Activated T-cell treated with anti-CD3 and anti-CD28 coated beads, Interleukin-2, amount 50 U/mL, for 24 hours (primary cell): ENCODE measurements around the gene HELB.
"Not testable (repeated sequence)": the region's sequence is repeated elsewhere in the genome, so short reads cannot be mapped to it uniquely, and the experiment has no call there.

Experiments used
- DNase-seq: peaks from one replicate; pipeline ENCODE4 v3.0.0-alpha.2; 2020
- H3K27ac Mint-ChIP-seq: 2 replicates; pipeline ENCODE4 v1.8.0; 2020; ENCODE audit warnings: mild to moderate bottlenecking, mixed read lengths
- H3K27me3 Mint-ChIP-seq: 2 replicates; pipeline ENCODE4 v1.8.0; 2020; ENCODE audit warnings: mixed read lengths
- H3K36me3 Mint-ChIP-seq: 2 replicates; pipeline ENCODE4 v1.8.0; 2020; ENCODE audit warnings: low read depth, mixed read lengths
- H3K4me1 Mint-ChIP-seq: 2 replicates; pipeline ENCODE4 v1.8.0; 2020; ENCODE audit warnings: low read depth, mixed read lengths
- H3K4me3 Mint-ChIP-seq: 2 replicates; pipeline ENCODE4 v1.8.0; 2020; ENCODE audit warnings: mild to moderate bottlenecking, moderate library complexity, mixed read lengths
- H3K9me3 Mint-ChIP-seq: 2 replicates; pipeline ENCODE4 v1.8.0; 2020; ENCODE audit warnings: mixed read lengths

The HELB gene

DNA sequence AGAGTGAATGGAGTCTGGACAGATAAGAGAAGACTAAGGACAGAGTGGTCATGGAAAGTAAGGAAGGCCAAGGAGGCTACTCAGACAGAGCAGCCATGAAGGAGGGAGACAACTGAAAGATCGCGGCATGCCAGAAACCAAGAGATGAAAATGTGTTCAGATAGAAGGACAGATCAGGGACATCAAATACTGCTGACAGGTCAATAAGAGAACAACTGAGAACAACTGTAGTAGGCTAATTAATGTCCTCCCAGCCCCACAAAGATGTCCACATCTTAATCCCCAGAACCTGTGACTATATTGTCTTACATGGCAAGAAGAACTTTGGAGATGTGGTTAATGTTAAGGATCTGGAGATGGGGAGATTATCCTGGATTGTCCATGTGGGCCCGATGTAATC lies 15.0 kb upstream of the HELB start:
- no peaks in the 10 kb centered on the region for H3K27me3 Mint-ChIP-seq
- H3K27ac Mint-ChIP-seq = peak overlapping the region; percentile 48
- DNase-seq = no peak
- H3K9me3 Mint-ChIP-seq = no peaks in the 10 kb centered on the region
- H3K36me3 Mint-ChIP-seq = no peaks in the 10 kb centered on the region
- no peak overlapping the region for H3K4me3 Mint-ChIP-seq
- peaks cover 71% of the 10 kb centered on the region for H3K4me1 Mint-ChIP-seq

DNA sequence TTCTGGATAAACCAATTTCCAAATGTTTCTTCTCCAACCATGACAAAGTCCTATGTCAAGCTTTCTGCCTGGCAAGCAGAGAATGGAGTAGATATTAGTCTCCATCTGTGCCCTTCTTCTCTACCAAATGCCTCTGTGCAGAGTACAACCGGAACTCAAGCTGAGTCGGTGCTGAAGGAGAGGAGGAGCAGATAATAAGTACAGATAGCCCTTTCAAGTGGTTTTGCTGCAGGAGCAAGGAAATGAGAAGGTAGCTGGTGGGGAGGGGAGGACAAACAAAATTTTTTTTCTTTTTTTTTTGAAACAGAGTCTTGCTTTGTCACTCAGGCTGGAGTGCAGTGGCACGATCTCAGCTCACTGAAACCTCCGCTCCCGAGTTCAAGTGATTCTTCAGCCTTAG lies 14.2 kb upstream of the HELB start:
- no peaks in the 10 kb centered on the region for H3K27me3 Mint-ChIP-seq
- H3K36me3 Mint-ChIP-seq = no peaks in the 10 kb centered on the region
- H3K4me1 Mint-ChIP-seq = peaks cover 74% of the 10 kb centered on the region
- no peaks in the 10 kb centered on the region for H3K9me3 Mint-ChIP-seq
- DNase-seq = peak; percentile 46
- H3K4me3 Mint-ChIP-seq = peak overlapping the region; percentile 45
- H3K27ac Mint-ChIP-seq = peak overlapping the region; percentile 73

GRCh38 chr12:66289485-66289884 lies 12.8 kb upstream of the HELB start:
- Mint-ChIP-seq H3K27me3 (no peaks in the 10 kb centered on the region), H3K9me3 (no peaks in the 10 kb centered on the region), H3K4me3 (no peak overlapping the region), H3K27ac (peak overlapping the region; percentile 31), H3K4me1 (peaks cover 62% of the 10 kb centered on the region), H3K36me3 (no peaks in the 10 kb centered on the region)
- no peak for DNase-seq

GRCh38 chr12:66290716-66291200 lies 11.5 kb upstream of the HELB start:
- no peak for DNase-seq
- H3K27me3 Mint-ChIP-seq = no peaks in the 10 kb centered on the region
- peak overlapping the region; percentile 68 for H3K27ac Mint-ChIP-seq
- no peaks in the 10 kb centered on the region for H3K9me3 Mint-ChIP-seq
- no peaks in the 10 kb centered on the region for H3K36me3 Mint-ChIP-seq
- peaks cover 60% of the 10 kb centered on the region for H3K4me1 Mint-ChIP-seq
- H3K4me3 Mint-ChIP-seq = no peak overlapping the region

GRCh38 chr12:66296176-66296683 lies 6.1 kb upstream of the HELB start:
- H3K4me1 Mint-ChIP-seq = peaks cover 34% of the 10 kb centered on the region
- no peaks in the 10 kb centered on the region for H3K27me3 Mint-ChIP-seq
- H3K9me3 Mint-ChIP-seq = no peaks in the 10 kb centered on the region
- H3K4me3 Mint-ChIP-seq = no peak overlapping the region
- no peaks in the 10 kb centered on the region for H3K36me3 Mint-ChIP-seq
- H3K27ac Mint-ChIP-seq = no peak overlapping the region
- DNase-seq = no peak

GRCh38 chr12:66297080-66297479 lies 5.2 kb upstream of the HELB start:
- H3K27ac Mint-ChIP-seq = no peak overlapping the region
- no peak overlapping the region for H3K4me3 Mint-ChIP-seq
- no peaks in the 10 kb centered on the region for H3K9me3 Mint-ChIP-seq
- DNase-seq = no peak
- H3K36me3 Mint-ChIP-seq = peaks cover 1% of the 10 kb centered on the region
- no peaks in the 10 kb centered on the region for H3K27me3 Mint-ChIP-seq
- H3K4me1 Mint-ChIP-seq = peaks cover 32% of the 10 kb centered on the region

DNA sequence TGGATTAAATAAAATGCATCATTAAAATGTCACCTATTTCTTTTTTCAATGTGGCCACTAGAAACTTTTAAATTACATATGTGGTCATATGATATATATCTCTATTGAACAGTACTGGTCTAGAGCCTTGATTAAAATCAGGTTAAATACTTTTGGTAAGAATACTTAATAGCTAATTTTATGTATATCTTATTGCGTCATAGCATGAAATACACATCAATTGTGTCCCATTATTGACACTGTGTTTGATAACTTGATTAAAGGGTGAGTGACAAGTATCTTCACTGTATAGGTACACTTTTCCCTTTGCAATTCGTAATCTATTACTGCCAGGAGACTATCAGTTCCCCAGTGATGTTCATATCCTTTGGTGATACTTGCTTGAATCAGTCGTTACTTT lies 4.4 kb upstream of the HELB start:
- Mint-ChIP-seq H3K27me3 (no peaks in the 10 kb centered on the region), H3K4me1 (peaks cover 28% of the 10 kb centered on the region), H3K27ac (no peak overlapping the region), H3K36me3 (peaks cover 6% of the 10 kb centered on the region), H3K4me3 (no peak overlapping the region), H3K9me3 (no peaks in the 10 kb centered on the region)
- no peak for DNase-seq

DNA sequence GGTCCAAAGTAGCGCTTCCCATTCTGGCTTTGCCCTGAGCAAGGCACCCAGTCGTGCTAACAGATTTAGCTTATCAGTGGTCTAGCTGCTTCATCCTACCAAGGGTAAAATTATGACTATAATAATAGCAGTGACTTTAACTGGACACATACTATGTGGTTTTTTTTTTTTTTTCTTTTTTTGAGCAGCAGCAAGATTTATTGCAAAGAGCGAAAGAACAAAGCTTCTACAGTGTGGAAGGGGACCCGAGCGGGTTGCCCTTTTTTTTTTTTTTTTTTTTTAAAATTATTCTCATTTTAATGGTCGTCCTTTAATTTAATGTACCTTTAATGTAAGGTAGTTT lies 505 bp downstream of the HELB start:
- no peaks in the 10 kb centered on the region for H3K9me3 Mint-ChIP-seq
- H3K4me3 Mint-ChIP-seq = peak overlapping the region; percentile 99
- peaks cover 47% of the 10 kb centered on the region for H3K4me1 Mint-ChIP-seq
- DNase-seq = no peak
- no peaks in the 10 kb centered on the region for H3K27me3 Mint-ChIP-seq
- H3K36me3 Mint-ChIP-seq = peaks cover 47% of the 10 kb centered on the region
- peak overlapping the region; percentile 100 for H3K27ac Mint-ChIP-seq

- H3K36me3 Mint-ChIP-seq = peaks cover 52% of the 10 kb centered on the region
- H3K9me3 Mint-ChIP-seq = not testable (repeated sequence)
Measured at GRCh38 chr12:66303316-66303804, 1.1 kb downstream of the HELB start.

DNA sequence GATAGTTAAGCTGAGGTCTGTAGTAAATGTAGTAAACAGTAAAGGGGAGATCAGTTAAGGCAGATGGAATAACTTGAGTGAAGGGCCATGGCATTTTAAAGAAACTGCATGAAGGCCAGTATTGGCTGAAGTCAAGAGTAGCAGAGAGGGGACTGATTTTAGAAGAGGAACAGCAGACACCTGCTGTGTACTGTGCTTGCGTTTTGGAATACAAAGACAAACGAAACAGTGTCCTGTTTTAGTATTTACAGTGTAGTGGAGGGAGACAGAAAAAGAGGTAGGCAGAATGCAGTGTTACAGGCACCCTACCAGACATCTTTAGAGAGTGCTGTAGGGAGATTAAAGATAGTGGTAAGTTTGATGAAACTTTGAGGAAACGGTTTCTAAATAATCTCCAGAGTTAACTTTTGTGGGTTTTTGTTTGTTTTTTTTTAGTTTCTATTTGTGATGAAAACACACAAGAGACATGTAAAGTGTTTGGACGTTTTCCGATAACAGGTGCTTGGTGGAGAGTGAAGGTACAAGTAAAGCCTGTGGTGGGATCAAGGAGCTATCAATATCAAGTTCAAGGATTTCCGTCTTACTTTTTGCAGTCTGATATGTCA lies 2.1 kb downstream of the HELB start:
- H3K27me3 Mint-ChIP-seq = no peaks in the 10 kb centered on the region
- no peaks in the 10 kb centered on the region for H3K9me3 Mint-ChIP-seq
- H3K4me3 Mint-ChIP-seq = peak overlapping the region; percentile 99
- no peak for DNase-seq
- H3K36me3 Mint-ChIP-seq = peaks cover 60% of the 10 kb centered on the region
- H3K27ac Mint-ChIP-seq = peak overlapping the region; percentile 100
- peaks cover 60% of the 10 kb centered on the region for H3K4me1 Mint-ChIP-seq

More at GRCh38 chr12:66303316-66303804, 1.1 kb downstream of the HELB start:
- Mint-ChIP-seq H3K27ac (peak overlapping the region; percentile 100), H3K4me1 (peaks cover 52% of the 10 kb centered on the region), H3K4me3 (peak overlapping the region; percentile 99)
- DNase-seq = peak; percentile 56
- not testable (repeated sequence) for H3K27me3 Mint-ChIP-seq

DNA sequence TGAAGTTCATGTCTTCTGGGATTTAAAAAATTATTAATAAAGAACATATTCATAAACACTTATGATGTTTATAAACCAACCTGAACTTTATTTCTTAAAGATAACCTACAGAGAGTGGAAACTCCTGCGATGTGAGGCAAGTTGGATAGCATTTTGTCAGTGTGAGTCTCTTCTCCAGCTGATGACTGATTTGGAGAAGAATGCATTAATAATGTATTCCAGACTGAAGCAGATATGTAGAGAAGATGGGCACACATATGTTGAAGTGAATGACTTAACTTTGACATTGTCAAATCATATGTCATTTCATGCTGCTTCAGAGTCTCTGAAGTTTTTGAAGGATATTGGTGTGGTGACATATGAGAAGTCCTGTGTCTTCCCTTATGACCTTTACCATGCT lies 7.3 kb downstream of the HELB start:
- H3K4me3 Mint-ChIP-seq = no peak overlapping the region
- H3K36me3 Mint-ChIP-seq = peaks cover 89% of the 10 kb centered on the region
- DNase-seq = no peak
- H3K4me1 Mint-ChIP-seq = peaks cover 86% of the 10 kb centered on the region
- H3K9me3 Mint-ChIP-seq = no peaks in the 10 kb centered on the region
- H3K27me3 Mint-ChIP-seq = no peaks in the 10 kb centered on the region
- H3K27ac Mint-ChIP-seq = no peak overlapping the region

DNA sequence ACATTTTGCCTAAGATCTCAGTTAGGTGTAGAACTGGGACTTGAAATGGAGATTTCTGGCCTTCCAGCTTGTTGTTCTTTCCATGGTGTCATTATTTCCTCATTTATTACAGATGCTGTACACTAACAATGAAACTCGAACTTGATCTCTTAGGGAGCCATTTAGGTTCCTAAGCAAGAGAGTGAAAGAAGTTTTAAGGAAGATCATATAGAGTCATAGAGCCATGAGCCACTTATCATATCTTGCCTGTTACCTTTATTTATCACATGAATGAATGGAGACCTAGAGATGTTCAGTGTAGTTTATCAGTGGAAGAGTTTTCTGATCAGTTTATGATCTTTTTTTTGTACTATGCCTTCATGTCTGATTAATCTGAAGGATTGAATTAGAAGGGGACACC lies 9.9 kb downstream of the HELB start:
- Mint-ChIP-seq H3K27me3 (no peaks in the 10 kb centered on the region), H3K27ac (peak overlapping the region; percentile 50), H3K4me1 (peaks cover 81% of the 10 kb centered on the region), H3K36me3 (peaks cover 85% of the 10 kb centered on the region), H3K4me3 (peak overlapping the region; percentile 0), H3K9me3 (no peaks in the 10 kb centered on the region)
- no peak for DNase-seq

- Mint-ChIP-seq H3K27me3 (no peaks in the 10 kb centered on the region), H3K4me3 (peak overlapping the region; percentile 23), H3K4me1 (peaks cover 81% of the 10 kb centered on the region), H3K9me3 (no peaks in the 10 kb centered on the region), H3K36me3 (peaks cover 87% of the 10 kb centered on the region), H3K27ac (no peak overlapping the region)
- DNase-seq = no peak
Measured at GRCh38 chr12:66314278-66314677, 12.0 kb downstream of the HELB start.

DNA sequence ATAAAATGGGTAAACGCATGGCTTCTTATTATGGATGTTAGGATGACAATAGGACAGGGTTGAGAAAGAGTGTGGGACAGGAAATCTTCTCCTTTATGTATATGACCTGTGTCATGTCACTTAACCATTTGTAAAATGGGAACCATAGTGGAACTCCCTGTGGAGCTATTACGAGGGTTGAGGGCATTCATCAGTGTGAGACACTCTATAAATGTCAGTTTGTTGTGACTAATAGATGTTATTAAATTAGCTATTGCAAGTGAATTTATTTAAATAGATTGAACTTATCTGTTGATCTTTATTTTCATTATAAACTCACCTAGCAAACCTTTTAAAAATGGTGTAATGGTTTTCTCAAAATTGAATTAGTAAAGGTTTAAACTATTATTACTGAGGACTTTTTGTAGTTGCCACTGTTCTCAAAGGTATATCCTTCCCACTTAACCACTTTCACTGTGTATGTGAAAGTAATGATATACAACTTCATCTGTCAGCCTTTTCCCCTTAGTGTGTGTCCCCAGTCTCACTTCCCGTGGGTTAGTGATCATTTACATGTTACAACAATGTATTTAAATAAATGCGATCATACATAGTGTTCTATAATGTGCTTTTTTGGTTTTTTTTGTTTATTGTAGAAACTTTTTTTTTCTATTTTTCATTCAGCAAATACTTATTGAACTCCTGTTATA lies 17.1 kb downstream of the HELB start:
- no peak for DNase-seq
- Mint-ChIP-seq H3K36me3 (peaks cover 85% of the 10 kb centered on the region), H3K9me3 (no peaks in the 10 kb centered on the region), H3K27me3 (no peaks in the 10 kb centered on the region), H3K27ac (peak overlapping the region; percentile 52), H3K4me1 (peaks cover 69% of the 10 kb centered on the region), H3K4me3 (no peak overlapping the region)

DNA sequence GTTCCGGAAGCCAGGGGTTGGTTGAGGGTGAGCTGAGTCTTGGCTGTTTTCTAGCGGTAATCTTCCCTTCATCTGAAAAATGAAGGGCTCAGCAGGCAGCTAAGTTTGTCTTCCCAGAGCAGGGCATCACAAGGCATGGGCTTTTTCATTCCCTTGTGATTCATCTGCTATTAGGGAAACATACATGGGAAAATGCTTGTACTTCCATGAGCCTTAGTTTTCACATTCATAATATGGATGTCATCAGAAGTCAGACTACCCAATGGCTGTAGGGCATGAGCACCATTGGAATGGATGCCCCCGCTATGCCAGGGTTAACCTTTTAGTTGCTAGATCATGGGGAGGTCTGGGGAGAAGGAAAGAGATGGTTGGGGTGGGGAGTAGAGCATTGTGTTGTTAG lies 18.7 kb downstream of the HELB start:
- DNase-seq = no peak
- H3K4me1 Mint-ChIP-seq = peaks cover 63% of the 10 kb centered on the region
- no peak overlapping the region for H3K4me3 Mint-ChIP-seq
- H3K27ac Mint-ChIP-seq = peak overlapping the region; percentile 61
- H3K36me3 Mint-ChIP-seq = peaks cover 85% of the 10 kb centered on the region
- no peaks in the 10 kb centered on the region for H3K9me3 Mint-ChIP-seq
- H3K27me3 Mint-ChIP-seq = no peaks in the 10 kb centered on the region
